RWPE2 (cell line): ENCODE results near the gene GORASP2.

Experiments
- ATAC-seq: fragments of 200-7000 bp; cut with Tn5 transposase; 3 replicates; pipeline ENCODE4 v1.9.1; 2021; ENCODE audit warnings: low read depth
- DNase-seq: peaks from one replicate; pipeline ENCODE4 v3.0.0-alpha.2; 2020; ENCODE audit warnings: low spot score
- H3K27ac ChIP-seq: fragments of 450-650 bp; 2 replicates; pipeline ENCODE4 v1.5.1; 2017; ENCODE audit warnings: mild to moderate bottlenecking; ENCODE audit not compliant: poor library complexity, severe bottlenecking
- H3K27me3 ChIP-seq: fragments of 250-450 bp; sonication (Bioruptor Pico); 2 replicates; pipeline ENCODE4 v1.5.1; 2021; ENCODE audit warnings: mild to moderate bottlenecking, moderate library complexity; ENCODE audit not compliant: insufficient read depth, poor library complexity, severe bottlenecking
- H3K36me3 ChIP-seq: fragments of 250-450 bp; sonication (Bioruptor Pico); 2 replicates; pipeline ENCODE4 v1.5.1; 2020; ENCODE audit warnings: low read depth, mild to moderate bottlenecking, moderate library complexity
- H3K4me1 ChIP-seq: fragments of 250-450 bp; sonication (Bioruptor Pico); 2 replicates; pipeline ENCODE4 v1.5.1; 2021; ENCODE audit warnings: mild to moderate bottlenecking, moderate library complexity; ENCODE audit not compliant: insufficient read depth, poor library complexity, severe bottlenecking
- H3K4me3 ChIP-seq: fragments of 250-450 bp; sonication (Bioruptor Pico); 2 replicates; pipeline ENCODE4 v1.5.1; 2021; ENCODE audit warnings: mild to moderate bottlenecking, moderate library complexity; ENCODE audit not compliant: severe bottlenecking
- H3K9me3 ChIP-seq: fragments of 250-450 bp; sonication (Bioruptor Pico); 2 replicates; pipeline ENCODE4 v1.5.1; 2021; ENCODE audit warnings: mild to moderate bottlenecking, moderate library complexity; ENCODE audit not compliant: severe bottlenecking
- TF ChIP-seq, protein P1 (sequence below): fragments of 450-650 bp; IDR thresholded peaks from one replicate; pipeline ENCODE4 v1.5.1; 2017; ENCODE audit warnings: mild to moderate bottlenecking, moderate library complexity; ENCODE audit not compliant: poor library complexity, severe bottlenecking

Gene GORASP2

DNA sequence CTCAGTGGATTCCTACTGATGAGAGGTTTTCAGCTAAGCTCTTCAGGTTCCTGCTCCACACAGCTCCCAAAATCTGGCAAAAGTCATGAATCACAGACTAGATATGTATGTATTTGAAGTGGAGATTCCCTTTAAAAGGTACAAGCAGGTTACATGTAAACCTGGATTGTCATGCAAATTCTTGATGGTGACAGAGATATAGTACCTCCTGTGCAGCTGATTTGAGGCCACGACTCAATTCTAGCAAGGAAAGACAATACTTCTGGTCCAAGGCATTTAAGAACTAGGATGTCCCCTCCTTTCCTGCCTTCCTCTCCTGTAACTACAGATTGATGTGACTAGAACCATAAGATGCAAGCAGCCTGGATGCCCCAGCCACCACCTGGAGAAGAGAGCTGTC is 55.0 kb downstream of the GORASP2 start:
- no peak for DNase-seq
- Histone ChIP-seq H3K4me3 (no peak overlapping the region), H3K36me3 (0 out of 2 replicates have a peak, but pooled peaks cover 3% of the 10 kb centered on the region), H3K4me1 (no peaks in the 10 kb centered on the region), H3K27ac (no peak overlapping the region), H3K27me3 (no peaks in the 10 kb centered on the region), H3K9me3 (peaks cover 3% of the 10 kb centered on the region)
- TF ChIP-seq, protein P1, sequence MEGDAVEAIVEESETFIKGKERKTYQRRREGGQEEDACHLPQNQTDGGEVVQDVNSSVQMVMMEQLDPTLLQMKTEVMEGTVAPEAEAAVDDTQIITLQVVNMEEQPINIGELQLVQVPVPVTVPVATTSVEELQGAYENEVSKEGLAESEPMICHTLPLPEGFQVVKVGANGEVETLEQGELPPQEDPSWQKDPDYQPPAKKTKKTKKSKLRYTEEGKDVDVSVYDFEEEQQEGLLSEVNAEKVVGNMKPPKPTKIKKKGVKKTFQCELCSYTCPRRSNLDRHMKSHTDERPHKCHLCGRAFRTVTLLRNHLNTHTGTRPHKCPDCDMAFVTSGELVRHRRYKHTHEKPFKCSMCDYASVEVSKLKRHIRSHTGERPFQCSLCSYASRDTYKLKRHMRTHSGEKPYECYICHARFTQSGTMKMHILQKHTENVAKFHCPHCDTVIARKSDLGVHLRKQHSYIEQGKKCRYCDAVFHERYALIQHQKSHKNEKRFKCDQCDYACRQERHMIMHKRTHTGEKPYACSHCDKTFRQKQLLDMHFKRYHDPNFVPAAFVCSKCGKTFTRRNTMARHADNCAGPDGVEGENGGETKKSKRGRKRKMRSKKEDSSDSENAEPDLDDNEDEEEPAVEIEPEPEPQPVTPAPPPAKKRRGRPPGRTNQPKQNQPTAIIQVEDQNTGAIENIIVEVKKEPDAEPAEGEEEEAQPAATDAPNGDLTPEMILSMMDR: no peak
- no peak for ATAC-seq

DNA sequence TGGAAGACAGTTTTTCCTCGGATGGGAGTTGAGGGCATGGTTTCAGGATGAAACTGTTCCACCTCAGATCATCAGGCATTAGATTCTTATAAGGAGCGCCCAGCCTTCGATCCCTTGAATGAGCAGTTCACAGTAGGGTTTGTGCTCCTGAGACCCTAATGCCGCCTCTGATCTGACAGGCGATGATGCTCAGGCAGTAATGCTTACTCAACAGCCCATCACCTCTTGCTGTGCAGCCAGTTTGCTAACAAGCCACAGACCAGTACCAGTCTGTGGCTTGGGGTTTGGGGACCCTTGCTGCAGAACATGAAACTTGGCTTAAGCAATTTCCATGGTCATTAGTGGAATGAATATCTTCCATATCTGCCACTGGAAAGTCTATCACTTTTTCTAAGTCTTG is 56.4 kb downstream of the GORASP2 start:
- Histone ChIP-seq H3K27me3 (no peaks in the 10 kb centered on the region), H3K36me3 (peaks cover 8% of the 10 kb centered on the region; the same call in 1 of the 2 replicates), H3K27ac (no peak overlapping the region), H3K9me3 (peaks cover 3% of the 10 kb centered on the region), H3K4me3 (no peak overlapping the region), H3K4me1 (no peaks in the 10 kb centered on the region)
- TF ChIP-seq, protein P1: no peak
- DNase-seq (no peak), ATAC-seq (no peak)

DNA sequence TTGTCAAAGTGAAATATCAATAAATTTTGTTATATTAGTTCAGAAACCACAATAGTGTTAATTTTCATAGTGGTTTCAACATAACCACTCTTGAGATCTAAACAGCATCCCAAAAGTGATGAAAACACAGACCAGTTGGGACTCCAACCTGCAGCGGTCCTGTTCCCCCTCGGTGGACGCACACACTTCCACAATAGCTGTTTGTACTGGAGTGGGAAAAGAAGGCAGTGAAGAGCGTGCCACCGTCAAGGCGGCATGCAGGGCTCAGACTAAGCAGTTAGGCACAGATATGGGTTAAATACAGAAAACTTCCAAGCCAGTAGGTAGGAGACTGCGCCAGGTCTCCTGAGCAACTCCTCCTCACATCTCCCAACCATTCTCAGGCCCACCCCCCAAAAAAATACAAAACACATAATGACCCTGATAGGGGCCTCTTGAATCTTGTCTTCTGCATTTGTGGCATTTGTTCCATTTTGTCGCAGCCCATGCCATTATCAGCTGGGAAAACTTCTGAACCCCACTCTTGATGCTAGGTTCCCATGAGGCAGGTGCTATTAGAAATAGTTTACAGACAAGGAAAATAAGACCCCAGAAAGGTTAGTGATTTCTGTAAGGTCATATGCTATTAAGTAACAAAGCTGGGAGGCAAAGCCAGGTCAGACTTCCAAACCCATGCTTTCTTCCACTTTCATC is 57.7 kb downstream of the GORASP2 start:
- Histone ChIP-seq H3K9me3 (peaks cover 3% of the 10 kb centered on the region), H3K4me3 (no peak overlapping the region), H3K36me3 (peaks cover 14% of the 10 kb centered on the region; the same call in 1 of the 2 replicates), H3K27ac (no peak overlapping the region), H3K27me3 (no peaks in the 10 kb centered on the region), H3K4me1 (no peaks in the 10 kb centered on the region)
- no peak for DNase-seq
- no peak for ATAC-seq
- TF ChIP-seq, protein P1: no peak

DNA sequence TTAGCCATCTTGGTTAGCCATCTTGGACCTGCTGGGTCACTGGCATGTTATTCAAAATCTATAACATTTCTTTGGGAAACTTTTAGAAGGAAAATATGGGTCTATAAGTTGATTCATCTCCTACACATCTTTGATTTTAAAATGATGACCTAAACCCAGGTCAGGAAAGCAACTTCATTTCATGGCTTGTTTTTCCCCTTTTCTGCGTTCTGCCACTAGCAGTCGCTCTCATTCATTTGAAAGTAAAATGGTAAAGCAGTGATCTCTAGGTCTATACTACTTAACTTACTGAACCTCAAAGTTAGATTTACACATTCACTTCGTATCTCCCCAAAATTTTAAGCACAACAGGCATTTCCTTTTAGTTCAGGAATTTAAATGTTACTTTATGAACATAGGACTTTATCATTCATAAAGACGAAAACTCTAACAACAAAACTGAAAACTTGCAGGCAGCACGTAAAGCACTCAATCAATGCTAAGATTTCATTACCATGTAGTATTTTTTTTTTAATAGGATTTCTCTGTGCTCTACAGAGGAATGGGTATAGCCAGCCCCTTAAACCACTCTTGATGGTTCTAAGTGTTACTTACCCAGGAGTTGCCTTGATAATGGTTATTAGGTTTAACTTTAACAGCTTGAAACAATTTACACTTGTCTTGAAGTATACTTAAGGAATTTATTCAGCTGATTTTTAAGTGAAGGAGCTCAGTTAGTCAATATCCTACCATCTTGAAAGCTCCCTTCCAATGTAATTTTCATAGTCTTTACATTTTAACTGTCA is 62.5 kb downstream of the GORASP2 start:
- TF ChIP-seq, protein P1: no peak
- H3K27me3 ChIP-seq: no peaks in the 10 kb centered on the region
- ATAC-seq (no peak), DNase-seq (no peak)
- H3K4me3 ChIP-seq: no peak overlapping the region
- peaks cover 55% of the 10 kb centered on the region for H3K36me3 ChIP-seq
- H3K9me3 ChIP-seq: no peaks in the 10 kb centered on the region
- no peaks in the 10 kb centered on the region for H3K4me1 ChIP-seq
- no peak overlapping the region for H3K27ac ChIP-seq
